Activated T-helper 17 cell treated with anti-CD3 and anti-CD28 coated beads, Interleukin-2, amount 50 U/mL, for 72 hours (primary cell): ENCODE results near the gene SUGT1. TPM values are rescaled to one million over a fixed set of nuclear protein-coding genes. Genes with fewer than 3 reads are reported as not detected.
"Not testable (repeated sequence)": the region's sequence is repeated elsewhere in the genome, so short reads cannot be mapped to it uniquely, and the experiment has no call there.

Experiments used
- ATAC-seq: fragments of 150-1000 bp; cut with Tn5 transposase; replicated peaks from 2 replicates; pipeline ENCODE4 v1.10.0; 2021; ENCODE audit warnings: mild to moderate bottlenecking, moderate library complexity
- H3K27ac Mint-ChIP-seq: one replicate; pipeline ENCODE4 v1.8.0; 2022; ENCODE audit warnings: mixed read lengths
- H3K27me3 Mint-ChIP-seq: one replicate; pipeline ENCODE4 v1.8.0; 2022; ENCODE audit warnings: mixed read lengths
- H3K36me3 Mint-ChIP-seq: one replicate; pipeline ENCODE4 v1.8.0; 2022; ENCODE audit warnings: low read depth, mild to moderate bottlenecking, mixed read lengths
- H3K4me1 Mint-ChIP-seq: one replicate; pipeline ENCODE4 v1.8.0; 2022; ENCODE audit warnings: mixed read lengths
- H3K4me3 Mint-ChIP-seq: one replicate; pipeline ENCODE4 v1.8.0; 2022; ENCODE audit warnings: mild to moderate bottlenecking, mixed read lengths
- H3K9me3 Mint-ChIP-seq: one replicate; pipeline ENCODE4 v1.8.0; 2022; ENCODE audit warnings: mixed read lengths
- total RNA-seq, 2 donors: library from RNA; stranded (reverse); gene quantifications; one replicate each; pipeline ENCODE4 v1.2.3, GENCODE V29; 2022

The SUGT1 gene
- total RNA-seq, 2 donors from 2014 or later, result 50.2 to 66.7 TPM

- Mint-ChIP-seq H3K9me3 (no peaks in the 10 kb centered on the region), H3K4me3 (no peak overlapping the region), H3K36me3 (peaks cover 24% of the 10 kb centered on the region), H3K27ac (no peak overlapping the region), H3K27me3 (no peaks in the 10 kb centered on the region), H3K4me1 (no peaks in the 10 kb centered on the region)
- no peak for ATAC-seq
Observed at GRCh38 chr13:52701728-52702465, 49.3 kb downstream of the SUGT1 start.

- H3K4me3 Mint-ChIP-seq, result no peak overlapping the region
- H3K36me3 Mint-ChIP-seq, result peaks cover 14% of the 10 kb centered on the region
- H3K27ac Mint-ChIP-seq, result no peak overlapping the region
- H3K4me1 Mint-ChIP-seq, result no peaks in the 10 kb centered on the region
- ATAC-seq, result no peak
- H3K9me3 Mint-ChIP-seq, result no peaks in the 10 kb centered on the region
- no peaks in the 10 kb centered on the region for H3K27me3 Mint-ChIP-seq
Observed at GRCh38 chr13:52703482-52703881, 50.8 kb downstream of the SUGT1 start.

- Mint-ChIP-seq H3K36me3 (no peaks in the 10 kb centered on the region), H3K9me3 (no peaks in the 10 kb centered on the region), H3K4me1 (no peaks in the 10 kb centered on the region), H3K4me3 (no peak overlapping the region), H3K27me3 (no peaks in the 10 kb centered on the region), H3K27ac (no peak overlapping the region)
- no peak for ATAC-seq
Observed at GRCh38 chr13:52706081-52706480, 53.4 kb downstream of the SUGT1 start.

GRCh38 chr13:52707375-52707774 is 54.7 kb downstream of the SUGT1 start:
- no peak for ATAC-seq
- H3K27me3 Mint-ChIP-seq, result no peaks in the 10 kb centered on the region
- no peaks in the 10 kb centered on the region for H3K36me3 Mint-ChIP-seq
- H3K4me1 Mint-ChIP-seq, result no peaks in the 10 kb centered on the region
- H3K9me3 Mint-ChIP-seq, result no peaks in the 10 kb centered on the region
- H3K4me3 Mint-ChIP-seq, result no peak overlapping the region
- H3K27ac Mint-ChIP-seq, result no peak overlapping the region

- H3K4me3 Mint-ChIP-seq, H3K36me3 Mint-ChIP-seq, H3K27ac Mint-ChIP-seq, ATAC-seq, H3K9me3 Mint-ChIP-seq, H3K4me1 Mint-ChIP-seq, H3K27me3 Mint-ChIP-seq: not testable (repeated sequence)
Observed at GRCh38 chr13:52708266-52708665, 55.6 kb downstream of the SUGT1 start.

- ATAC-seq, result no peak
- Mint-ChIP-seq H3K27ac (no peak overlapping the region), H3K27me3 (no peaks in the 10 kb centered on the region), H3K4me1 (no peaks in the 10 kb centered on the region), H3K36me3 (no peaks in the 10 kb centered on the region), H3K4me3 (no peak overlapping the region), H3K9me3 (no peaks in the 10 kb centered on the region)
Observed at GRCh38 chr13:52711286-52711685, 58.6 kb downstream of the SUGT1 start.

- no peaks in the 10 kb centered on the region for H3K36me3 Mint-ChIP-seq
- H3K4me1 Mint-ChIP-seq, result no peaks in the 10 kb centered on the region
- no peaks in the 10 kb centered on the region for H3K9me3 Mint-ChIP-seq
- no peak for ATAC-seq
- no peak overlapping the region for H3K27ac Mint-ChIP-seq
- no peak overlapping the region for H3K4me3 Mint-ChIP-seq
- H3K27me3 Mint-ChIP-seq, result peaks cover 6% of the 10 kb centered on the region
Observed at GRCh38 chr13:52712385-52712784, 59.7 kb downstream of the SUGT1 start.

GRCh38 chr13:52713894-52714293 is 61.3 kb downstream of the SUGT1 start:
- Mint-ChIP-seq H3K27me3 (peaks cover 17% of the 10 kb centered on the region), H3K4me1 (no peaks in the 10 kb centered on the region), H3K36me3 (no peaks in the 10 kb centered on the region), H3K9me3 (peaks cover 6% of the 10 kb centered on the region), H3K4me3 (no peak overlapping the region), H3K27ac (no peak overlapping the region)
- ATAC-seq, result no peak

- not testable (repeated sequence) for H3K27ac Mint-ChIP-seq, H3K9me3 Mint-ChIP-seq, H3K4me3 Mint-ChIP-seq, H3K36me3 Mint-ChIP-seq, ATAC-seq, H3K4me1 Mint-ChIP-seq
- H3K27me3 Mint-ChIP-seq, result peaks cover 29% of the 10 kb centered on the region
Observed at GRCh38 chr13:52720904-52721303, 68.3 kb downstream of the SUGT1 start.

- not testable (repeated sequence) for H3K36me3 Mint-ChIP-seq, H3K4me1 Mint-ChIP-seq, H3K9me3 Mint-ChIP-seq, H3K4me3 Mint-ChIP-seq, H3K27ac Mint-ChIP-seq, ATAC-seq
- H3K27me3 Mint-ChIP-seq, result peaks cover 29% of the 10 kb centered on the region
Observed at GRCh38 chr13:52721356-52721755, 68.7 kb downstream of the SUGT1 start.

- peaks cover 3% of the 10 kb centered on the region for H3K9me3 Mint-ChIP-seq
- H3K27me3 Mint-ChIP-seq, result peaks cover 21% of the 10 kb centered on the region
- H3K4me3 Mint-ChIP-seq, result no peak overlapping the region
- no peaks in the 10 kb centered on the region for H3K36me3 Mint-ChIP-seq
- H3K27ac Mint-ChIP-seq, result no peak overlapping the region
- no peak for ATAC-seq
- no peaks in the 10 kb centered on the region for H3K4me1 Mint-ChIP-seq
Observed at GRCh38 chr13:52723181-52723580, 70.5 kb downstream of the SUGT1 start.

GRCh38 chr13:52725302-52725701 is 72.7 kb downstream of the SUGT1 start:
- no peak for ATAC-seq
- Mint-ChIP-seq H3K36me3 (no peaks in the 10 kb centered on the region), H3K4me1 (no peaks in the 10 kb centered on the region), H3K27ac (no peak overlapping the region), H3K27me3 (peaks cover 11% of the 10 kb centered on the region), H3K4me3 (no peak overlapping the region), H3K9me3 (no peaks in the 10 kb centered on the region)

GRCh38 chr13:52726258-52726657 is 73.6 kb downstream of the SUGT1 start:
- ATAC-seq, result no peak
- H3K9me3 Mint-ChIP-seq, result no peaks in the 10 kb centered on the region
- peaks cover 18% of the 10 kb centered on the region for H3K27me3 Mint-ChIP-seq
- H3K27ac Mint-ChIP-seq, result no peak overlapping the region
- H3K4me1 Mint-ChIP-seq, result no peaks in the 10 kb centered on the region
- no peak overlapping the region for H3K4me3 Mint-ChIP-seq
- H3K36me3 Mint-ChIP-seq, result no peaks in the 10 kb centered on the region

- Mint-ChIP-seq H3K27me3 (peaks cover 29% of the 10 kb centered on the region), H3K4me3 (no peak overlapping the region), H3K27ac (no peak overlapping the region), H3K36me3 (no peaks in the 10 kb centered on the region), H3K9me3 (no peaks in the 10 kb centered on the region), H3K4me1 (no peaks in the 10 kb centered on the region)
- no peak for ATAC-seq
Observed at GRCh38 chr13:52734075-52734623, 81.5 kb downstream of the SUGT1 start.

- no peak overlapping the region for H3K27ac Mint-ChIP-seq
- H3K27me3 Mint-ChIP-seq, result peaks cover 39% of the 10 kb centered on the region
- no peaks in the 10 kb centered on the region for H3K36me3 Mint-ChIP-seq
- H3K9me3 Mint-ChIP-seq, result no peaks in the 10 kb centered on the region
- no peak overlapping the region for H3K4me3 Mint-ChIP-seq
- no peak for ATAC-seq
- no peaks in the 10 kb centered on the region for H3K4me1 Mint-ChIP-seq
Observed at GRCh38 chr13:52736891-52737290, 84.3 kb downstream of the SUGT1 start.
